GM19372 (cell line): ENCODE data around the gene FAT2.

ENCODE experiments used
- ATAC-seq: cut with Tn5 transposase; IDR thresholded peaks from one replicate; pipeline ENCODE4 v1.9.1; 2021; ENCODE audit warnings: mild to moderate bottlenecking, low read depth, moderate library complexity; ENCODE audit not compliant: unreplicated experiment

The FAT2 gene

GRCh38 chr5:151591144-151591819 lies at the start of gene FAT2:
FAT2 (minus strand) TSS chr5:151591331; CDS start chr5:151568931, 22,400 bp downstream.
- no peak for ATAC-seq

GRCh38 chr5:151638619-151639018 lies 47.5 kb upstream of the FAT2 start:
- no peak for ATAC-seq

GRCh38 chr5:151637676-151638075 lies 46.5 kb upstream of the FAT2 start:
- no peak for ATAC-seq

- no peak for ATAC-seq
Observed at GRCh38 chr5:151633892-151634291, 42.8 kb upstream of the FAT2 start.

- ATAC-seq: no peak
Observed at GRCh38 chr5:151632941-151633340, 41.8 kb upstream of the FAT2 start.

- no peak for ATAC-seq
Observed at GRCh38 chr5:151632524-151632923, 41.4 kb upstream of the FAT2 start.

GRCh38 chr5:151631941-151632340 lies 40.8 kb upstream of the FAT2 start:
- ATAC-seq: no peak

GRCh38 chr5:151630088-151630487 lies 39.0 kb upstream of the FAT2 start:
- ATAC-seq: no peak

GRCh38 chr5:151628112-151628823 lies 37.1 kb upstream of the FAT2 start:
- ATAC-seq: no peak

GRCh38 chr5:151627650-151628049 lies 36.5 kb upstream of the FAT2 start:
- ATAC-seq: no peak

- no peak for ATAC-seq
Observed at GRCh38 chr5:151625285-151625684, 34.2 kb upstream of the FAT2 start.

GRCh38 chr5:151624476-151624875 lies 33.3 kb upstream of the FAT2 start:
- no peak for ATAC-seq

- no peak for ATAC-seq
Observed at GRCh38 chr5:151622367-151623088, 31.4 kb upstream of the FAT2 start.

- ATAC-seq: no peak
Observed at GRCh38 chr5:151620461-151620840, 29.3 kb upstream of the FAT2 start.

- ATAC-seq: no peak
Observed at GRCh38 chr5:151619812-151620460, 28.8 kb upstream of the FAT2 start.

- no peak for ATAC-seq
Observed at GRCh38 chr5:151618907-151619306, 27.8 kb upstream of the FAT2 start.

- no peak for ATAC-seq
Observed at GRCh38 chr5:151617841-151618710, 26.9 kb upstream of the FAT2 start.

- ATAC-seq: no peak
Observed at GRCh38 chr5:151617383-151617840, 26.3 kb upstream of the FAT2 start.

GRCh38 chr5:151615431-151615830 lies 24.3 kb upstream of the FAT2 start:
- no peak for ATAC-seq

GRCh38 chr5:151614565-151614964 lies 23.4 kb upstream of the FAT2 start:
- ATAC-seq: no peak
